Activated T-cell treated with anti-CD3 and anti-CD28 coated beads for 24 hours (primary cell): Measurements from ENCODE around the gene KCNAB1.
"Not testable (repeated sequence)": the region's sequence is repeated elsewhere in the genome, so short reads cannot be mapped to it uniquely, and the experiment has no call there.

Source experiments
- DNase-seq: peaks from one replicate; pipeline ENCODE4 v3.0.0-alpha.2; 2020; ENCODE audit warnings: low read depth

The KCNAB1 gene

GRCh38 chr3:156271995-156272719, 151.8 kb downstream of the KCNAB1 start:
- no peak for DNase-seq

- DNase-seq: no peak
Observed at GRCh38 chr3:156273111-156273694, 152.8 kb downstream of the KCNAB1 start.

- DNase-seq: no peak
Observed at GRCh38 chr3:156274791-156275190, 154.4 kb downstream of the KCNAB1 start.

GRCh38 chr3:156284637-156285036, 164.3 kb downstream of the KCNAB1 start:
- not testable (repeated sequence) for DNase-seq

GRCh38 chr3:156285626-156286025, 165.2 kb downstream of the KCNAB1 start:
- DNase-seq: no peak

- no peak for DNase-seq
Observed at GRCh38 chr3:156290924-156291271, 170.5 kb downstream of the KCNAB1 start.

GRCh38 chr3:156291272-156292123, 171.1 kb downstream of the KCNAB1 start:
- no peak for DNase-seq

GRCh38 chr3:156293566-156293965, 173.2 kb downstream of the KCNAB1 start:
- no peak for DNase-seq

GRCh38 chr3:156297582-156297981, 177.2 kb downstream of the KCNAB1 start:
- DNase-seq: no peak

GRCh38 chr3:156298014-156298413, 177.6 kb downstream of the KCNAB1 start:
- no peak for DNase-seq

- DNase-seq: no peak
Observed at GRCh38 chr3:156298938-156299337, 178.6 kb downstream of the KCNAB1 start.

- DNase-seq: no peak
Observed at GRCh38 chr3:156299569-156299968, 179.2 kb downstream of the KCNAB1 start.

- no peak for DNase-seq
Observed at GRCh38 chr3:156300371-156300770, 180.0 kb downstream of the KCNAB1 start.

- no peak for DNase-seq
Observed at GRCh38 chr3:156300929-156301840, 180.8 kb downstream of the KCNAB1 start.

- no peak for DNase-seq
Observed at GRCh38 chr3:156303001-156303707, 182.8 kb downstream of the KCNAB1 start.

GRCh38 chr3:156304406-156304805, 184.0 kb downstream of the KCNAB1 start:
- no peak for DNase-seq

- DNase-seq: no peak
Observed at GRCh38 chr3:156305672-156306071, 185.3 kb downstream of the KCNAB1 start.

GRCh38 chr3:156307704-156308103, 187.3 kb downstream of the KCNAB1 start:
- DNase-seq: no peak

- no peak for DNase-seq
Observed at GRCh38 chr3:156311431-156311830, 191.1 kb downstream of the KCNAB1 start.

- DNase-seq: no peak
Observed at GRCh38 chr3:156311930-156312329, 191.6 kb downstream of the KCNAB1 start.

GRCh38 chr3:156316076-156316475, 195.7 kb downstream of the KCNAB1 start:
- DNase-seq: no peak
